HG03025 (cell line): Measurements from ENCODE around the gene PGAP3.
"Not testable (repeated sequence)": the region's sequence is repeated elsewhere in the genome, so short reads cannot be mapped to it uniquely, and the experiment has no call there.

Experiments
- ATAC-seq: cut with Tn5 transposase; IDR thresholded peaks from one replicate; pipeline ENCODE4 v1.9.1; 2021; ENCODE audit warnings: mild to moderate bottlenecking, moderate library complexity; ENCODE audit not compliant: unreplicated experiment, low FRiP score

PGAP3 gene

DNA sequence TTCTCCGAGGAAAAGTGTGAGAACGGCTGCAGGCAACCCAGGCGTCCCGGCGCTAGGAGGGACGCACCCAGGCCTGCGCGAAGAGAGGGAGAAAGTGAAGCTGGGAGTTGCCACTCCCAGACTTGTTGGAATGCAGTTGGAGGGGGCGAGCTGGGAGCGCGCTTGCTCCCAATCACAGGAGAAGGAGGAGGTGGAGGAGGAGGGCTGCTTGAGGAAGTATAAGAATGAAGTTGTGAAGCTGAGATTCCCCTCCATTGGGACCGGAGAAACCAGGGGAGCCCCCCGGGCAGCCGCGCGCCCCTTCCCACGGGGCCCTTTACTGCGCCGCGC, 11.9 kb upstream of the PGAP3 start, which contains the start of gene ERBB2:
ERBB2 (plus strand) TSS at position 247 of the 330 bp plus-strand sequence. CDS start 175 bp downstream, outside the sequence.
- ATAC-seq: no peak

DNA sequence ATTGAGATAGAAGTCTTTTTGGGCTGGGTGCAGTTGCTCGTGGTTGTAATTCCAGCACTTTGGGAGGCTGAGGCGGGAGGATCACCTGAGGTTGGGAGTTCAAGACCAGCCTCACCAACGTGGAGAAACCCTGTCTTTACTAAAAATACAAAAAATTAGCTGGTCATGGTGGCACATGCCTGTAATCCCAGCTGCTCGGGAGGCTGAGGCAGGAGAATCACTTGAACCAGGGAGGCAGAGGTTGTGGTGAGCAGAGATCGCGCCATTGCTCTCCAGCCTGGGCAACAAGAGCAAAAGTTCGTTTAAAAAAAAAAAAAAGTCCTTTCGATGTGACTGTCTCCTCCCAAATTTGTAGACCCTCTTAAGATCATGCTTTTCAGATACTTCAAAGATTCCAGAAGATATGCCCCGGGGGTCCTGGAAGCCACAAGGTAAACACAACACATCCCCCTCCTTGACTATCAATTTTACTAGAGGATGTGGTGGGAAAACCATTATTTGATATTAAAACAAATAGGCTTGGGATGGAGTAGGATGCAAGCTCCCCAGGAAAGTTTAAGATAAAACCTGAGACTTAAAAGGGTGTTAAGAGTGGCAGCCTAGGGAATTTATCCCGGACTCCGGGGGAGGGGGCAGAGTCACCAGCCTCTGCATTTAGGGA, 11.4 kb upstream of the PGAP3 start:
- not testable (repeated sequence) for ATAC-seq

DNA sequence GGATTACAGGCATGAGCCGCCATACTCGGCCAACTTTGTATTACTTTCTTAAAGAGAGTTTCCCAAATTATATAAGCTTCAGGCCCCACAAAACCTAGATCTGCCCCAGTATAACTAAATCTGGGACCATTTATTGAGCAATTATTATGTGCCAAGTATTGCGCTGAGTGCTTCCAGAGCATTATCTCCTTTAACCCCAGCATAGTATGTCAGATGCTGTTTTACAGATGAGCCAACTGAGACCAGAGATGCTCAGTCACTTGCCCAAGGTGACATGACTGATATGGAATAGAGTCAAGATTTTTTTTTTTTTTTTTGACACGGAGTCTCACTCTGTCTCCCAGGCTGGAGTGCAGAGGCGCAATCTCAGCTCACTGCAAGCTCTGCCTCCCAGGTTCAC, 10.1 kb upstream of the PGAP3 start:
- no peak for ATAC-seq

DNA sequence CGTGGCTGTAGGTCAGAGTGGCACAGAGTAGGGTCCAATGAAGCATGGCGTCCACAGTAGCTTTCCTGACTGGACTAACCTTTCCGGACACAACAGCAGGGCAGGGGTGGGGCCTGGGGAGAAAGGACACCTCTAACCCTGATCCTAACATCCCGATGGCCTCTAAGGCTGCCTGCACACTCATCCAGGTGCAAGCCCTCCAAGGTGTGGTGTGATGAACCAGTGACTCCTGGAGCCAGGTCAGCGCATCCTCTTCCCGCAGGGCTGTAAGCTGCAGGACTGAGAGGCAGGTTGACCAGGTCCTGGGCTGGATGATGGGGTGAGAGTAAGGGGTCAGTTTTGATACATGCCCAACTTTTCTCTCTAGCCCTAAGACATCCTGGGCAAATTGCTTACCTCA, 8.9 kb upstream of the PGAP3 start:
- ATAC-seq: no peak

DNA sequence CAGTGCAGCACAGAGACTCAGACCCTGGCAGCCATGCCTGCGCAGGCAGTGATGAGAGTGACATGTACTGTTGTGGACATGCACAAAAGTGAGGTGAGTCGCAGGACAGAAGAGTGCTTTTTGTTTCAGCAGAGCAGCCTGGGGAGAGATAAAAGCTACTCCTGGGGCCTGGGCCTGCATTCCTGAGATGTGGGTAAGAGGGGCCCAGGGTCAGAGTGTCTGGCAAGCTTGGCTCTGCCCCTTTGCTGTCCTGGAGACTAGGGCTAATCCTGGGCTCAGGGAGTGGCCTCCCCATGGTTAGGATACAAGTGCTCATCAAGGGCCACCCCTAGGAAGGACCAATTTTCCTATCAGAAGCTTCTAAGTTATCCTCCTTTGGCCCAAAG, 7.2 kb upstream of the PGAP3 start:
- no peak for ATAC-seq

DNA sequence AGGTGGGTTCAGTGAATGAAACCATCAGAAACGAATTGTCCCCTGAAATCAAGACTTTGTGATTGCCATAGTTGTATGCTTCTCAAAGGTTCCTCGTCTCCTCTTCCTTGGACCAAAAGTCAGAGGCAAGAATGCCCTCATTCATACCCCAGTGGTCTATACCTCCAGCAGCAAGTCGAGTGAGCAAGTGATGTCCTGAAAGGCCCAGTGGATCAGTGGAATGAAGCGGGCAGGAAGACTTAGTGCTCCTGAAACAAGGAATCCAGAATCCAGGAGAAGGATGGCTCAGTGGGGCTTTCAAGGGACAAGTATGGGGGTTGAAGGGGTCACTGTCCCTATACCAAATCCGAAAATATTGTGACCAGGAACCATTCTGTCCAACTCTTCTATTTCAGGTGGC, 6.7 kb upstream of the PGAP3 start:
- no peak for ATAC-seq

DNA sequence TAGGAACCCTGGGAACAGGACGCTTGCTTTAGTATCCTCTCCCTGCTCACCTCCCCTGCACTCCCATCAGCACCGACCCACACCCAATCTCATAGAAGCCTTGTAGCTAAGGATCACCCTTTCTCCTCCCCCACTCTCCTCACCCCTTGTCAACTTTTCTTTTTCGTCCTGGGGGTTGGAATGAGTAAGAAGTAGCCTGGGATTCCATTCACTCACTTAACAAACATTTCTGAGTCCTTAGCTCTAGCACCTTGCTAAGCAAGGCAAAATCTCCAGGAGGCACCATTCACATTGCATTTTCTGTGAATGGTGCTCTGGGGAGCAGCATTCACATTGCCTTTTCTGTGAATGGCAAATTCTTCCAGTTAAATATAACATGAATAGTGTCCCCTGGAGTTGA, 1.1 kb upstream of the PGAP3 start:
- no peak for ATAC-seq

DNA sequence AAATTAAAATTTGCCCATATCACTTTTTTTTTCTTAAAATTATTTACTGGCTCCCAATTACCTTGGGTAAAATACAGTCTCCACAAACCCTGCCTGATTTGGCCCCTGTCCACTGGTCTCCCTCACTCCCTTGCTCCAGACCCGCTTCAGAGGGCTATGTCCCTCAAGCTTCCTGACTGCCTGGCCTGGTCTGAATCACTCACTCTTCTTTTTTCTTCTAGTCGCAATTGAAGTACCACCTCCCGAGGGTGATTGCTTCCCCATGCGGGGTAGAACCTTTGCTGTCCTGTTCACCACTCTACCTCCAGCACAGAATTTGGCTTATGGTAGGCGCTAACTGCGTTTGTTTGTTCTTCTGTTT, 598 bp upstream of the PGAP3 start:
- ATAC-seq: no peak

DNA sequence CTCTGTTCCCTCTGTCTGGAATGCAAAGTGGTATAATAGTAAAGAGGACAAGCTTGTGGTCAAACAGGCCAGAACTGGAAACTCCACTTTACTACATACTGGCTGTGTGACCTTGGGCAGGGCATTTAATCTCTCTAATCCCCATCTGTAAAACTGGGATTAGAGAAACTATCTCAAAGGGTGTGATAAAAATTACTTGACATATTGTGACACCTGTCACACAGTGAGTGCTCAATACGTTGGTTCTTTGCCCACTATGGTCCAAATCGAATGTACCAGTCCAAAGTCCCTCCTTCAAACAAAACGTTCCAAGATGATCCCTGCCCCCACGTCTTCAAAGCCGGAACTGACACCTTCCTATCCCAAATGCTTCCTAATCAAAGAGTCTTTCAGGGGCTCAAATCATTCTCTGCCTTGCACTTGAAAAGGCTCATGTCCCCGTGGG, 734 bp downstream of the PGAP3 start:
- no peak for ATAC-seq

DNA sequence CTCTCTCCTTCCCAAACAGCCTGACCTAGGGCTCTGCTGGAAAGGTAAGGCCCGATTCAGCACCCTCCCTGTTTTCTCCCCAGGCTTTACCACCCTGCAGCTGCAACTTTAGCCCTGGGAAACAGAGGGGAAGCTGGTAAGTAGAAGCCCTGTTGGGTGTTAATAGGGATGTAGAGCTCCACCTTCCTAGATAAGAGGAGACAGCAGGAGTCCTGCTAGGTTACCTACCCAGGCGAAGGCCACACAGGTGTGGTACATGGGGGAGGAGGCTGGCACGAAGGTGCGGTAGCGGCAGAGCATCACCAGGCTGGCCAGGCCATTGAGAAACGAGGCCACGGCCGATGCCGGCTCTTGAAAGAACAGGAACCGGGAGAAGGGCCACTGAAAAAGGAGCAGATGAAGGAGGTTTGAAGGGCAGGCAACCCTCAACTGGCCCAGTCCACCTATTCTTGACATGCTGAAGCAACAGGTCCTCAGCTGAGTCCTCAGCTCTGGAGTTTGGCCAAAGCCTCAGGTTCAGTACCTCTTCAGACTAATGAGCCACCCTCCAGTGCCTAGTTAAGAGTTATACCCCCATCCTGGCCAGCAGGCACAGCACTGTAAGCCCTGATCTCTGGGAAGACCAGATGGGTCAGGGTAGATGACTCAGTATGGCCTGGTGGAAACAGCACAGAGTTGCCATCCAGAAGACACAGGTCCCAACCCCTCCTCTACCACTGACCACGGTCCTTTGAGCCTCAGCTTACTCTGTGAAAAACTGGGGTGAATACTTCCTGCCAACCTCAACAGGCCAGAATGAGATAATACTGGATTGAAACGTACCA, 3.3 kb downstream of the PGAP3 start:
- ATAC-seq: no peak

DNA sequence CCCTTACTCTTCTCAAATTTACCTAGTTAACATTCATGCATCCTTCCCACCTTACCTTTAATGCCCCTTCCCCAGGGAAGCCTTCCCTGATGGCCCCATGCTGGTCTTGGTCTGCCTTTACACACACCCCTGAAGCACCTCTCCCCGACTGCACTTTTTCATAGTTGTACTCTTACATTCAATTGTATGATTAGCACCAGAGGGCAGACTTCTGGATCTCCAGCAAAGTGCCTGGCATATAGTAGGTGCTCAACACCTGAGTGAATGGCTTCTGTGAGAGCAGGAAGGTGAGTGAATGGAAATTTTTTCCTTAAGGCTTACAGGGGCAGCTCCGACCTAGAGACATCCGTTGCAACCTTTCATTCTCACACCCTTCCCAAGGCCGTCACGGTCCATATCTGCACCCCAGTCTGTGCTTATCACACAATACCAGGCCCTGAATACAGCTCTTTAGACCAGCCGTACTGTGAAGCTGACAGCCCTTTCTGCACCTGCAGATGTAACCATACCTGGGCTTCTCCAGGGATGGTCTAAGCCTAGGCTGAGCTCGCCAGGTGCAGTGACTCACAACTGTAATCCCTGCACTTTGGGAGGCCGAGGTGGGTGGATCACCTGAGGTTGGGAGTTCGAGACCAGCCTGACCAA, 4.4 kb downstream of the PGAP3 start:
- ATAC-seq: no peak

DNA sequence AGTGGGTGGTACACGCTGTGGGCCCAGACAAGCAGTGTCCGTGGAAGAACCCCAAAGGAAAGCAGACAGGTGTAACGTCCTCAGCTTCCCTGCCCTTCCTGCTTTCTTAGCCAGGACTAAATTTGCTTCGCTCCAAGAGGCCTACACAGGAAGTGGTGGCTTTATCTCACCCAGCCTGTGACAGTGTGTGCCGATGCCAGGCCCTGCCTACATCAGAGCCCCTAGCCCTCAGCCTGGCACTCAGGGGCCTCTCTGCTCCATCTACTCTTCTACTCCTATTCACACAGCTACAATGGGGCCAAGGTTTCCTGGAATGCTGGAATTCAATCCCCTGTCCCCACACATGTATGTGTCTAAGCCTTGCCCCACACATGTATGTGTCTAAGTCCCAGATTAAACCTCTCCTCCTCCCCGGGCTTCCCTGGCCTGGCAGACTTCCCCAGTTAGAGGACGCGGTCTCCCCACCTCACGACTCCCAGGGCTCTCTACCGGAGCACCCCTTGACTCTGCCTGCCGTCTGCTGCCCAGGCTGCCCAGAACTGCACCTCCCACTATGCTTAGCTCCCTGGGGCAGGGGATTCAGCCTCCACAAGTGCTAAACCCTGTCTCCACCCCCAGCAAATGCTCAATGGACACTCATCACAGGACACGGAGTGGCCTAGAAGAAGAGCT, 8.2 kb downstream of the PGAP3 start:
- no peak for ATAC-seq

DNA sequence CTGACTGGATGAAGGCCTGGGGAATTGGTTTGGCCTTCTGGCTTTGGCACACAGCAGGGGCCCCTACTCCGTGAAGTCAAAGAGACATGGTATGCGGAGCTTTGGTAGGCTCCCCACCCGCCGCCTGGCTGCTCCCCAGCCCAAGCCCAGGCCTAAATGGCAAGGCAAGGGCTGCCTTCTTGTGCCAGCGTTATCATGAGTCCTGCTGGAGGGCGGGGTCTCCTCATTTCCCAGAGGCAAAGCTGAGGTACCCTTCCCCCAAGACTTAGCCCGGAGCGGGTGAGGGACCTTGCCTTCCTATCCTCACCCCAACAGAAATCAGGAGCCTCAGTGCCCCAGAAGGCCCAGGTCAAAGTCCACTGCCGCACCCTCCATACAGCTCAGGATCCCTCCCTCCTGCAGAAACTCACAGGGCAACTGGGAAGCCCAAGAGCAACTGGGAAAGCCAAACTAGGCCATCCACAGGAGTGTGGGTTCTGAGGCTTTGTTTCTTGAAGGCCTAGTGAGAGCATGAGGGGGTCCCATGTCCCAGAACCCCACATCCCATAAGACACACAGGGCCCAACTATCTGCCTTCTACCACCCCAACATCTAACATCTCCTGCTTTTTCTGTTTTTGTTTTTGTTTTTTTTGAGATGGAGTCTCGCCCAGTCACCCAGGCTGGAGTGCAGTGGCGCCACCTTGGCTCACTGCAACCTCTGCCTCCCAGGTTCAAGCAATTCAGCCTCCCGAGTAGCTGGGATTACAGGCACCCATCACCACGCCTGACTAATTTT, 9.3 kb downstream of the PGAP3 start:
- ATAC-seq: no peak

DNA sequence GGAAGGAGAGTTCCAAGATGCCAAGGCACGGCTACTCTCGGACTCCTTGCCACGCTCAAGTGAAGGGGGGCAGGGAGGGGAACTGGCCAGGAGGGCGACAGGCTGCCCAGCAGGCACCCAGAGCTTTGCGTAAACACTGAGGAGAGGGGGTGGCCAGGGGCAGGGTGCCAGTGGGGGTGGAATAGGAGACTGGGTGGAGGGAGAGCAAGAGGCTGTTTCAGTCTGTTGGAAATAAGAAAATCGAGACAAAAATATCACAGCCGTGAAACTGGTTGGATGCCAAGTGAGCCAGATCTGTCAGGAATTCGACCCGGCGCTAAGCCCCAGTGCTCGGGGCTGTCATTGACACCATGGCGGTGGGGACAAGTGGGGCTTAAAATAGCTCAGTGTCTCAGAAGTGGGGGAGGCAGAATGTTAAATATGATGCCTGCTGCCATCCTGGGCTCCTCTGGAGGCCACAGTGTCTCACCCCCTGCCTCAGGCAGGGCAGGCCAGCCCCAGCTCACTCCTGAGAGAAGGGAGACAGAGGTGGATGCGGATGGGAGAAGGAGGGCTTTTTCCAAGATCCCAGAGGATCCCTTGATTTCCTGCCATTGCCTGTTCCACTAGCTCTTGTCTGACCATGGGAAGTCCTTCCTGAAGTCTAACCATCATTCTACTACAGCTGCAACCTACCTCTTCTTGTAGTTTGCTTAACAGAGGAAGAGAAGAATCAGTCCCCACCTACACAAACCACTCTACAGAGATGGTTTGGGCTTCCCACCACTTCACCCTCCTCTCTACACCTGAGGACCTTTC, 10.1 kb downstream of the PGAP3 start:
- ATAC-seq: no peak

DNA sequence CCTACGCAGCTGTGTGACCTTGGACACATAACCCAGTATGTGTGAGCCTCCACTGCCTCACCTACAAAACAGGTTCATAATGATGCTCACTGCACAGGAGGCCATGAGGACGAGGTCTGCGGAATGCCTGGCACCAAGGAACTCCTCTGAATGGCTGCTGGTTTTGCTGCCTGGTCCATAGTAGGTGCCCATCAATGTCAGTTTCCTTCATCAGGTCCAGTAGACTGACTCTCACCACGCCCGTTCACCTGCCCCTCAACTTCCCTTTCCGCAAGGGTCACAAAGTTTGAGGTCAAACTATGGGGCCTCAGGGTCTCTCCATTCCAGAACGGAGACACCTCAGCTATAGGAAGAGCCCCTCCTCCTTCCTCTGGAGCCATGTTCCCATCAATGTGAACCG, 10.8 kb downstream of the PGAP3 start:
- ATAC-seq: no peak

DNA sequence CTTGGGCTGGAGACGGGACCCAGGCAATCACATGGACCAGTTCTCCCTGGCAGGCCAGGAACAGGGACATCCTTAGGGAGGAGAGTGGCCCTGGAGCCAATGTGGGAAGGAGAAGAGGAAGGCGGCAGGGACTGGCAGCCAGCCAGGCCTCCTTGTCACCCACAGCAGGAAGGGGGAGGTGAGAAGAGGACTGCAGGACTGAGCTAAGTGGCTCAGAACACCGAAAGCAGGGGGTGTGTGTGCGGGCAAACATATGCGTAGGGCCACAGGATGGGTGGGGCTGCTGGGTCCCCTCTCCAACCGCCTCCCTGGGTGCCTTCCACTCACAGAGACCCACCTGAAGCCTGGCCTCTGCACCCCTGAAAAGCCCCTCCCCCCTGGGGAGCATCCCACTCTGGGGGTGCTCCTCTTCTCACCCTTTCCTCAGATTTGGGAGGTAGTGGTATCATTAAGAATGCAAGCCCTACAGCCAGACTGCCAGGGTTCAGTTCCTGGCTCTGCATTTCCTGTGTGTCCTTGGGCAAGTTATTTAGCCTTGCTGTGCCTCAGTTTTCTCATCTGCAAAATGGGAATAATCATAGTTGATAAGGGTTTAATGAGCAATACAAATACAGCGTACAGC, 11.5 kb downstream of the PGAP3 start:
- ATAC-seq: no peak

DNA sequence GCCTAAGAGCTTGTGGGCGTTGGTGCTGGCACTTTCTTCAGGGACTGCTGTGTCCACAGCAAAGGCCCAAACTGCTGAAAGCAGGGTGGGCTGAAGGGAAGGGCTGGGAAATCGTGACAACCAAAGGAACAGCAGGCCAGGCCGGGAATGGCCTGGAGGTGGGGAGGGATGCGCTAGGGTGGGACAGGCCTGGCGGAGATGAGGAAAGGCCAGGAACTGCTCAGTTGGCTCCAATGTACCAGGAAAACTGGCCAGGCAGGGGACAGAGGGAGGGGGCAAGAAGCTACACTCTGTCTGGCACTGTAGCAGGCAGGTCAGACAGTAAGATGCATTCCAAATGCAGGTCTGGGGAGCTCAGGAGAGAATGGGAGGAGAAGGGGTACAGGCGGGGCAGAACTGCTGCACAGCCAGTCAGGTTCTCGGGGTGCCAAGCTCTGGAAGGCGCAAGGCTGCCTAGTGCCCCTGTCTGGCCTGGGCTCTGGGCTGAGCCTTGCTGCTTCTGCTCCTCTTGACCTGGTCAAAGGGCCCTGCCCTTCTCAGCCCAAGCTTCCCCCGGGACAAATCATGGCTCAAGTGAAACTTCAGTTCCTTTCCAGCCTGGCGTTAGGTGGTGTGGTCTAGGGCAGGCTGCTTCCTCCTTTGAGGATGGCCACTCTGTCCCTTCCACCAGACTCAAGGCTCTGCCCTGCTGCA, 12.3 kb downstream of the PGAP3 start:
- ATAC-seq: no peak

DNA sequence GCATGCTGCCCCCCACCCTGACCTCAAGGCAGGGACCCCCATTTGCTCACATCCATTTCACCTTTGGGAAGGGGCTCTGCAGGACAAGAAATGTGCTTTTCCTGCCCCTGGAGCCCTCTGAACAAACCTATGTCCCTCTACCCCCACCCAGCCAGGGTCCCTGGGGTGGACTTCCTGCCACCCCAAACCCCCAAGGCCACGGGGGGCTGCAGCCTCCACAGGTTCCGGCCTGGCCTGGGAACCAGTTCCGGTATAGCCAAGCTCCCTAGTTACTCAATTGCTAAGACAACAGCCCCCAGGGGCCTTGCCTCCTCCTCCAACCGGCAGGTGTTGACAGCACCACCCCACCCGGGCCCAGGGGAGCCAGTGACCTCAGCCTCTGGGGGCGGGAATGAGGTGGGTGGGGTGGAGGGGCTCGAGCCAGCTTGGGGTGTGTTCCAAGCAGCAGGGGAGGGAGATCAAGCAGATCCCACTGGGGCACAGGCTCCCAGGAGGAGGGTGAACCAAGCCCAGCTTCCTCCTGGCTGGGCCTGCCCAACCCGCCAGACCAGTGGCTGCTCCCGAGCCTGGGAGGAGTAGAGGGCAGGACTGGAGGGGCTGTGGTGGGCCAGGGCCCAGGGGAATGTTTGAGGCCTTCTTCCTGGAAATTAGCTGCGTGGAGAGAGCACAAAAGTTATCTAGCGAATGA, 13.0 kb downstream of the PGAP3 start:
- ATAC-seq: no peak
